GM18519 (cell line): ENCODE data around the gene ELAVL1.
"Not testable (repeated sequence)": the region's sequence is repeated elsewhere in the genome, so short reads cannot be mapped to it uniquely, and the experiment has no call there.

Source experiments
- ATAC-seq: cut with Tn5 transposase; IDR thresholded peaks from one replicate; pipeline ENCODE4 v1.9.1; 2021; ENCODE audit warnings: mild to moderate bottlenecking, moderate library complexity; ENCODE audit not compliant: unreplicated experiment, low FRiP score

ELAVL1 gene

DNA sequence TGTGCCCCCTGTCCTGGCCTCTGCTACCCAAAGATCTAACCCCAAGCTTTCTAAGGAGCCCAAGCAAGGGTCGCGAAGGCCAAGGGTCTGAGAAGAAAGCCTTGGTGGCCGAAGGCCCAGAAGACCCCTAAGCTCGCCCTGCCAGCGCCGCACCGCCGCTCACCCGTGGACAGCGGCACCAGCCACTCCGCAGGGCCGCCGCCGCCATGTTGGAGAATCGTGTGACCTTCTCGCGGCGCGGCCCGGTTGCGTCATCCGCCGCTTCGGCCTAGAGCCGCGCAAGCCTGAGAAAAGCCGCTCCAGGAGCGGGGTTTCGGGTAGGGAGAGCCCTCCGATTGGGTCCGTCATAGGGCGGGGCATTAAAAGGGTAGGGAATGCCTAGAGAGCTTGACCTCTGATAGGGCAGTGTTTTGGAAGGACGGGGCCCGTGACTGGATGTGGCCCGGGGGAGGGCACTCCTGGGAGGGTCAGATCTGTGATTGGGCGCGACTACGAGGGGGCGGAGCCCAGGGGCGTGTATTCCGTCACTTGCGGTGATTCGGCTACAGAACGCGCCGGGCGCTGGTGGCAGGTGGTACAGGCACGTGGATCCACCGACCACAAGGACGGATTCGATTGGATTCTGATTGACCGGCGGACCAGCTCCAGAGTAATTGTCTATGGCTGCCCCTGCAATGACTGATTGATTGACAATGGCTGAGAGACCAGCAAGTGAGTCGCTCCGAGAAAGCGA is 61.8 kb downstream of the ELAVL1 start, which contains the start of gene TIMM44:
Gene TIMM44 (minus strand): TSS at position 223 of the 733 bp plus-strand sequence. CDS start 15 bp downstream, at position 208.
- peak; percentile 92 for ATAC-seq

DNA sequence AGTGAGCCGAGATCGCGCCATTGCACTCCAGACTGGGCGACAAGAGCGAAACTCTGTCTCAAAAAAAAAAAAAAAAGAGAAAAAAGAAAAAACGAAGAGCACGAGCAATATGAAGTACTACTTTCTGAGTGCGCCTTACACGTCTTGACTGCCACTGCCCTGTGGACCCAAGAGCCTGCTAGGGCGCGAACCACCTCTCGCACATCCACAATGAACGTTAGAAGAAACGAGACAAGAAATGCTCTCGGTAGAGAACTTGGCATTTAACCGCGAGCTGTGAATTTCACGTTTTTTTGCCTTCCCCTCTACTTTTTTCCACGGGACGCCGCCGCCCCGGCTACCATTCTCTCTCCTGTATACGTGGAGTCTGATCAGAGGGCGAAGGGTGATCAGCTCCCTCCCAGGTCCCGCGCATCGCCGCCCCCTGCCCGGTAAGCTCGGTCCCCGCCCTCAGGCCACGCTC is 62.4 kb downstream of the ELAVL1 start:
- no peak for ATAC-seq

DNA sequence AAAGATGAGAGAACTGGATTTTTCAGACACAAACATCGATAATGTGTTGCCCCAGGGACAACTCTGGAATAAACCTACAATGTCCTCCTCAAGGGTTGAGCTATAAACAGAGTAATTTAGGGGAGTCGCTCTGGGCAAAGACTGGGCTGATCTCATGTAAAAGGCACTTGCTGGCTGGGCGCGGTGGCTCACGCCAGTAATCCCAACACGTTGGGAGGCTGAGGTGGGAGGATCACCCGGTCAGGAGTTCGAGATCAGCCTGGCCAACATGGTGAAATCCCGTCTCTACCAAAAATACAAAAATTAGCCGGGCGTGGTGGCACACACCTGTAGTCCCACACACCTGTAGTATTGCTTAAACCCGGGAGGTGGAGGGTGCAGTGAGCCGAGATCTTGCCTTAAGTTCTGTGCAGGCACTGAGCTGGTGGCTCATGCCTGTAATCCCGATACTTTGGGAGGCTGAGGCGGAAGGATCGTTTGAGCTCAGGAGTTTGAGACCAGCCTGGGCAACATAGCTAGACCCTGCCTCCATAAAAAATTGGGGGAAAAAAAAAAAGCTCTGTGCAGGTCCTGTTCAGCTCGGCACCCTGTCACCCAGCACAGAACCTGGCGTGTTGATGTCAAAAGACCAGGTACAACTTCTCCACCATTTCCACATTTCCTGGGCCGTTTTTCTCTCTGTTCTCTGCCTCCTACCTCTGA is 63.4 kb downstream of the ELAVL1 start:
- ATAC-seq, result no peak

- no peak for ATAC-seq
Observed at GRCh38 chr19:7940841-7941240, 64.6 kb downstream of the ELAVL1 start.

GRCh38 chr19:7934766-7935165 is 70.7 kb downstream of the ELAVL1 start:
- no peak for ATAC-seq

DNA sequence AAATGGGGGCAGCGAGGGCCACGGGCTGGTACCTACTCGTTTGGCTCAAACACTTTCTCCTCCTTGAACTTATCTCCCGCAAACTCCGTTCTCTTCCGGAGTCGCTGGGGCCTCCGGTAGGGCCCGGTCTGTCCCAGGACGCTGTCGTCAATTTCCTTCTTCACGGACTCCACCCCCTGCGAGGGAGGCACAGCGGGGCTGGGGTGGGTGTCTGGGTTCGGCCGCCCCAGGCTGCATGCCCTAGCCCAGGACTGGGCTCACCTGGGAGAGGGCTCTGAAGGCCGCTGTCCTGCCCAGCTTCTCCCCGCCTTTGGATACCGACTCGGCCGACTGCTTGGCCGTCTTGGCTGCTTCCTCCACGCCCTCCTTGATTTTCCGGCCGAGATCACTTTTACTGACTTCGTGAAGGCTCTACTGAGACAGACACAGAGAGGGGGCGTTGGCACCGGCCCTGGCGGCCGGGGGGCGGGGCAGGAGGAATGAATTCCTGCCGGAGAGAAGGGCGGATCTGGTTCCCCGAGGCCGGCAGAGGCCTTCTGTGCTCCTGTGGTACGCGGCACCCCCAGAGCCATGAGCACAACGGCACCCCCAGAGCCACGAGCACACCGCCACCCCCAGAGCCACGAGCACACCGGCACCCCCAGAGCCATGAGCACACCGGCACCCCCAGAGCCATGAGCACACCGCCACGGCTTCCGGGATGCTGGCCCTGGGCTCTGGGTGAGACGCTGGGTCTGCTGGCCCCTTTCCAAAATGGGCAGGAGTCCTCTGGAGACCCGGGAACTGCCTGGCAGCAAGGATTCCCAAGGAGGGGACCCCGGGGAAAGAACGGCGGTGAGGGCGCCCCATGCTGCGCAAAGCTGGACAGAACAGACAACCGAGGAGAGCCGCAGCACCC is 71.4 kb downstream of the ELAVL1 start:
- no peak for ATAC-seq

DNA sequence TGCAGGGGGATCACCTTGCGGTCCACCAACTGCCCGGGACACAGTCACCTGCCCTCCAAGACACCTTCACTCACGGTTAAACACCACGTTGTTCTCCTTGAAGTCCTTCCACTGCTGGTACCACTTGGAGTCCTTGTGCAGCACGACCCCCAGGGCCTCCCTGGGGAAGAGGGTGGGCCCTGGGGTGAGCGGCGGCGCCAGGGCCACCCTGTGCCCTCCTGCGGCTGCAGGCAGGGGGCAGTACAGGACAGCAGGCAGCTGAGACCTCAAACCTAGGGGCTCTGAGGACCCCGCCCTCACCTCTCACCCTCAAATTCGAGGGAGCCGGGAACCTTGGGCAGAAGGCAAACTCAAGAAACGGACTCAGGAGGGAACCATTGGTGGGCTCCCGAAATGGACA is 72.0 kb downstream of the ELAVL1 start:
- no peak for ATAC-seq

DNA sequence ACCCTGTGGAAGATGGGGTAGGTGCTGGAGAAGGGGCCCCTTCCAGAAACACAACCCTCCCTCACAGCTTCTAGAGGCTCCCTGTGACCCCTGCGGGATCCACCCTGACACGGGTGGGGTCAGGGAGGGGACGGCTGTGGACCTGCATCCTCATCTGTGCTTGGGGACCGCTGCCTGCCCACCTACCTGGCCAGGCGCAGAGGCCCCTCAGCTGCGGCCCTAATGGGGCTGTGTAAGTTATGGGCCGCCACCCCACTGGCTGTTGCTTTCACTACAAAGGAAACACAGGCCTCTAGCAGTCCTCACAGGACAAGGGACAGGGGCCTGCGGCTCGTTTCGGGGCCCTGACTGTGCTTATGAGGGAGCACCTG is 72.5 kb downstream of the ELAVL1 start:
- ATAC-seq, result no peak

DNA sequence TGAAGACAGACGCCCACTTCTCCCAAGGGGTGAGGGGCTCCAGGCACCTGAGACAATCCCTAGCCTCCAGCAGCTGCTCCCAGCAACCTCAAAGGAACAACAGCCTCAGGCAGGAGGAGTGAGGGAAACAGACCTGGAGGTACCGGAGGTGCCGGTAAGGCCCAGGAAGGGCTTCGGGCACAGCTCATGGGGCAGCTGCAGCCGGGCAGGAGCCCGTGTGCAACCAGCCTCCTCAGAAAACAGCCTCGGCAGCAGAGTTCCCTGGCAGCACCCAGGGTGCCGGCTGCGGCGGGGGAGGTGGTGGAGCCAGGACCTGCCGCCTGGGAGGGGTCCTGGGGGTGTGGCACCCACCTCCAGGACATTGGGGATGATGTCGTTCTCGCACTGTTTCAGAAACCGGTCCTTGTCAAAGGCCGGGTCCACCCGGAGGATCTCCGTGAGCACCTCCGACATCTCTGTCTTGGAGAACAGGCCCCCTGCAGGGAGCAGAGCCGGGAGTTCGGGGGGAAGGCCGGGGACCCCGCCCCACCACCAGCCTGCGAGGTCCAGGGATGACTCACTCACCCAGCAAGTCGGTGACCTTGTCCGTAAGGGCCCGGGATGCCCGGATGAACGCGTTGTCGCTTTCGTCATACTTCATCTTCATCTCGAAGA is 73.0 kb downstream of the ELAVL1 start:
- ATAC-seq, result no peak

DNA sequence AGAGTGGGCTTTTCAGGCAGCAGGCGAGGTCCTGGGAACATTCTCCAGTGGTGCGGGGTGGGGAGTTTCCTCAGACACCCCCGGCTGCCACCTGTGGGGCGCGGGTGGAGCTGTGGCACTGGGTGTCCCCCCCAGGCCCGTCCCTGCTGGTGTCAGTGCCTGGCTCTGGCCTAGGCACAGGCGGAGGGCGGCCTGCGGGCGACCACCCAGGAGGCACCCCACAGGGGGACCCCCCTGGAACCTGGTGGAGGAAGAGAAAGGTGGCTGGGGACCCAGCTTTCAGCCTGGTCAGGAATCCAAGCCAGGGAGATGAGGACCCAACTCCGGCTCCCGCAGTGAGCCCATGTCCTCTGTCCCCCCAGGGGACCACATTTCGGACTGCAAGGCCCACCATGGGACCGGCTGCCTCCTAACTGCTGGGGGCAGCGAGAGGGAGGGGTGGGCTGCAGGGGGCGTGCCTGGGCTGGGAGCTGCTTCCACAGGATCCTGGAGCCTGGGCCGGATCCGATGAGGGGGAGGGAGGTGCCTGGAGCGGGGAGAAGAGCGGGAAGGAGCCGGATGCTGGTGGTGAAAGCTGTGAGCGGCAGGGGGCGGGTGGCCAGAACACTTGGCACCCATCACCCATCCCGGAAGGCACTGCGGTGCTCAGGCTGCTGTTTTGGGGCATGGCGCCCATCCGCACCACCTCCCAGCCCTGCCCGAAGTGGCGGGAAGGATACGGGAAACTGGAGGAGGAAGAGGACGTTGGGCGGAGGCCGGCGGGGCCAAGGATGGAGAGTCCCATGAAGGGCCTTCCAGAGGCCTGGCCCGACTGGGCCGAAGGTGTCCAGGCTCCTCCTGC is 74.0 kb downstream of the ELAVL1 start:
- no peak for ATAC-seq

DNA sequence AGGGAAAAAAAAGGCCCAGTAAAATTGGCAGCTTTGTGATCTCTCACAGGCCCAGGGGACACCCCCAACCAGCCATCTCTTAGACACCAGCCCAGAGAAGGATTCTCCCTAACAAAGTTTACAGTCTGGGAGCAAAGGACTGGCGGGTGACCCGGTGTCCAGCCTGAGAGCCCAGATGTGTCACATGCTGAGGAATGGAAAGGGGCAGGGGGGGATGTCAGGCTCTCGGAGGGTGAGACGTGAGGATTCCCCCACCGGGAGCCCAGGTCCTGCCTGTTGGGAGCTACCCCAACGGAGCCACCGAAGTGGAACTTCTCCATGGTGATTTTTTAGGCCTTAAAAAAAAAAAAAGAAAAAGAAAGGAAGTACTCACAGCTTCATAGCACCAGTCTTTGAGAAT is 74.7 kb downstream of the ELAVL1 start:
- ATAC-seq, result no peak

GRCh38 chr19:7930030-7930429 is 75.4 kb downstream of the ELAVL1 start:
- ATAC-seq, result not testable (repeated sequence)

DNA sequence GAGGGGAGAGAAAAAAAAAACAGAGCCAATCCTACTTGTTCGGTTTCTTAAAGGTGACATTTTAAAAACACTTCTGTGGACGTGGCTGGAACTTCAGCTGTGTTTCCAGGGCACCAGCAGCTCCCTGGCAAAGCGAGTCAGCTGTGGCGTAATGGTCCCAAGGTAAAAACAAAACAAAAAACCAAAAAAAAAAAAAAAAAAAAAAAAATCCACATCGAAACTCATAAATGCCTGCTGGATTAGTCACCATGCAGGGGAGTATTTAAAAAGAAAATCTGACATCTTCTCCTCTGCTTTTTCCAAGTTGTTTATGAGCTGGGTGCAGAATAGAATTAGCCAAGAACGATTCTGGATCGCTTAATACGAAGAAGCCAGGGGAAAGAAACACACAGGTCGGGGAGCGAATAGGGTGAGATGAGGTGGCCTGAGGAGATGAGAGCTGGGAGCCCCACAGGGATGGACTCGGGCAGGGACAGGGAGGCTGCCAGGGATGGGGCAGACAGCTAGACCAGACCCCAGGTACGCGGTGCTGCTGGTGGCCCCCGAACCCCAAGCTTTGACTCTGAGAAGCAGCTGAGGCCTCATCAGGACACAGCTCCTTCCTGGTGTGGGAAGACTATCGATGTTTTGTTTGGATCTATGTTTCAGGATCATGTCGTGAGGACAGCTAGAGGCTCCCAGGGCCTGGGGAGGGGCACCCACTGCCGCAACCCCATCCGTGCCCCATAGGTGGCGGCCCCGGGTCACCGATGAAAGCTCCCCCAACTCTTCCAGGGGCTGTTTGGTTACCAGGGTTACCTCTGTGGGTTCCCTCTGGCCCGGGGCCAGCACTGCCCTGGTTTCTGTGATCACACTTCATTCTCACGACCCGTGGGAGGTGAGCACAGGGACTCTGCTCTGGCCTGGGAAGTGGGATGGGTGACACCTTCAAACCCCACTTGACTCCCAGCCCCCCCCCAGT is 76.4 kb downstream of the ELAVL1 start:
- ATAC-seq, result no peak

DNA sequence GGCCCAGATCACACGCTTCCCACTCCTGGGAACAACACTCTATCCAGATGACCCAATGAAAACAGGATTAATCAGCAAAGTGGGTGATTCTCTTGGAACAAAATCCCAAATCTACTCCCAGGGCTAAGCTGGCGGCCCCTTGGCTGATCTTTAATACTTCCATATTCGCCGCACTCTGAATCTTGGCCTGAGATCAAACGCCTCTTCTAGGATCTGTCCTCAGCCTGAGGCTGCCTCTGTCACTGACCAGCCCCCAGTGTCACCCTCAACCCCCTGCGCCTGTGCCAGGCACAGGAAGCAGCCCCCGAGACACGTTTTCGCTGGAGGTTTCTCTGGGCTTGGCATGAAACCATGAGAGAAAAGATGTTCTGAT is 77.1 kb downstream of the ELAVL1 start:
- no peak for ATAC-seq

- no peak for ATAC-seq
Observed at GRCh38 chr19:7927605-7928333, 77.7 kb downstream of the ELAVL1 start.

DNA sequence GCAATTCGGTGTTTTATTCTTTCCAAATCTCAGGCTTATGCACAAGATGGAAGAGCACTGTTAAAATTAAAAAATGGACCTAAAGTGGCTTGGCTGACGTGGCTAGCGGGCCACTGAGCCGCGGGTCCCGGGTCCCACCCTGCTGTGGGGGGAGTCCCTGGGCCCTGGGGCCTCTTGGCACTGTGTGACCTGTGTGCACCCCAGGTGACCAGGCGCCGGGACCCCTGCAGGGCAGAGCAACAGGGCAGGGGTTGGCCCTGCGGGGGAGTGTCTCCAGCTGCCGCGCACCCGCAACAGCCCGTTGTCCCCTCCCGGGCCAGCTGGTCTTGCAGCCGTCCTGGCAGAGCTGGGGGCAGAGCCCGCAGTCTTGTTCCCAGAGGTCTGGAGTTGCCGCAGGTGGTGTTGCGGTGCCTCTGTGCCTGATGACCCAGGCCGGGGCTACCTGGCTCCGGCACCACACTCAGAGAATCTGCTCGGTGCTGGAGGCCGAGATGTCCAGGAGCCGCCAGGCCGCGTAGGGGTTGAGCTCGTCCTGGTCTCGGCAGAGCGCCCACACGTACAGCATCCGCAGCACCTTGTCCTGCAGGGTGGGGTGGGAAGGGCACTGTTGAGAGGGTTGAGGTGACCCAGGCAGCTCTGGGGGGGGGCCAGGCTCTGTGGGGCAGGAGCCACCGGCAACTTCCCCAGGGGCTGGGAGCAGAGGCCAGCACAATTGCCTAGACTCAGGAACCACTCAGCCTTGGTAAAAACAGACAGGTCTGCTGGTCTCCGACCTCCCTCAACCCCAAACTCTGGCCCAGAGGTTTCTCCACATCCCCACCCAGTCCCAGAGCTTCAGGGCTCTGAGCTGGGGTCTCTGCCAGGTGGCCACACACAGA is 78.5 kb downstream of the ELAVL1 start:
- no peak for ATAC-seq
